ENCODE results near the gene MICAL2.

Gene MICAL2

GRCh38 chr11:12137938-12138731, 27.7 kb downstream of the MICAL2 start:
- TF ChIP-seq CTCF (IDR thresholded peaks at IDR 0.05; ENCODE audit: borderline replicate concordance, insufficient read depth, low read depth, low read length), result no peak
- H3K4me3 ChIP-seq (ENCODE audit: low read depth, low read length), result no peak overlapping the region

DNA sequence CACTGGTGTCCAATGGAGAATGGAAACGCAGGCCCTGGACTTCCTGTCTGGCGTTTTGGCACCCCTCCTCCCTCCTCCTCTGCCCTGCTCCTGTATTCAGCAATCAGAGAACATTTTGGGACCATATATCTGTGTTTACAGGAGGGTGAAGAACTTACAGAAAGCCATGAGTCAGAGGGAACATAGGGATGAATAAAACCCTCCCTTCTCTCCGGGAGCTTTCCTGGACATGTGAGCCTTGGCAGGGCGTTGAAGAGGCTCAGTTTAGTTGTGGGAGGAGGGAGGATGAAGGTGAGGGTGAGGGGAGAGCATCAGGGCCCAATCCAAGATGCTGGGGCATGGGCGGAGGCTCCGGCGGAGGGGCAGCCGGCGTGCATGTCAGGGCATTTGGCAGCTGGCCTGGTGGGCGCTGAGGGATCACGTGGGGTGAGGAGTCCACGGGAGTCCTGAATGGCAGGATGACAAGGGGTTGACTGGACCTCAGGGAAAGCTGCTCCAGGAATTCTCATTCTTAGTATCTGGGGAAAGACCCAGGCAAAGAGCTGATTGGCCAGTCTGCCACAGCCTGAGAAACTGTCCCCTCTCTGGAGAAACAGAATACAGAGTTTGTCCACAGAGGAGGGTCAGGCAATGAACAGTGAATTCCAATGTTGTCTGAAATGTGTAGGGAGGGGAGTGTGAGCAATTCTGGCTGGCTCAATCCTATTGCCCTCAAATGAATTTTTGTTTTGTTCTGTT, 28.9 kb downstream of the MICAL2 start:
- H3K4me3 ChIP-seq (ENCODE audit: low read depth, low read length), result no peak overlapping the region
- TF ChIP-seq CTCF (IDR thresholded peaks at IDR 0.05; ENCODE audit: borderline replicate concordance, insufficient read depth, low read depth, low read length), result no peak

DNA sequence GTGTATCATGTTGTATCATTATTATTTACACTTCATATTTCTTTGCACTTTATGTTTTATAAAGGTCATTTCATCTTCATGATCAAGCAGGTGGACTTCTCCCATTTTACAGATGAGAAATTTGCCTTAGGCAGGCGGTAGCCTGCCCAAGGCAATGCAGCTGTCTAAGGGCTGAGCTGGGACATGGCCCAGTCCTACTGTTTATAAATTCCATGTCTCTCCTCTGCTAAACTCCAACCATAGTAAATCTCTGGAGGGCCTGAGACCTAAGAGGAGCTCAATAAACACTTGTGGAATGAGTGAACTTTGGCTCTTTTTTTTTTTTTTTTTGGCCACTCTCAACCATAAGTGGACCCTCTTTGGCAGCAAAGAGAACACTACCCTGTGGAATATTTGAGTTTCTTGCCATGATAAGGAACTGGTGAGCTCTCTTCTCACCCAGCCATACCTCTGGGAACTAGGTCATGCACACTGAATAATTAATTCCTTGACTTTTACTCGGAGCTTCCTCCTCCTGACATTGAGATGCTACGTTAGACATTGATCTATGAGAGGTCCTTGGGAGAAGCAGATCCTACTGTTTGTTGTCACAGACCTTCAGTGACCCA, 29.9 kb downstream of the MICAL2 start:
- H3K4me3 ChIP-seq (ENCODE audit: low read depth, low read length), result no peak overlapping the region
- no peak for TF ChIP-seq CTCF (IDR thresholded peaks at IDR 0.05; ENCODE audit: borderline replicate concordance, insufficient read depth, low read depth, low read length)

GRCh38 chr11:12141283-12141682, 30.9 kb downstream of the MICAL2 start:
- TF ChIP-seq CTCF (IDR thresholded peaks at IDR 0.05; ENCODE audit: borderline replicate concordance, insufficient read depth, low read depth, low read length), result no peak
- H3K4me3 ChIP-seq (ENCODE audit: low read depth, low read length), result no peak overlapping the region

DNA sequence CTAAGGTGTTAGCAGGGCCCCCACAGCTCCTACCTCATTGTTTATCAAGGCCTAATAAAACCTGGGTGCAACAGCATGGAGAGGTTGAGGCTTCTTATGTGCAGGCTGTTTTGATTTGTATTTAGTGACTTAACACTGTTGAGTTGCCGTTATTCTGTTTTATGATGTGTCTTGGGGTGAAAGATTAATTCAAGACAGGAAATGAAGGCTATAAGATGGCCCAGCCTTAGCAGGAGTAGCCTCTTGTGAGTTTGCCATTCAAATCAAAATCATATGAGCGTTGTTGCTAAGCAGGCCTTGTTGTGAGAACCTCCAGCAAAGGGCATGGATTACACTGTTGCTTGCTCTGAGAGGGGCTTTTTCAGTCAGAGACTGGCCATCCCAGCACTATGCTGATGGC, 31.8 kb downstream of the MICAL2 start:
- H3K4me3 ChIP-seq (ENCODE audit: low read depth, low read length), result no peak overlapping the region
- no peak for TF ChIP-seq CTCF (IDR thresholded peaks at IDR 0.05; ENCODE audit: borderline replicate concordance, insufficient read depth, low read depth, low read length)

GRCh38 chr11:12142909-12143308, 32.5 kb downstream of the MICAL2 start:
- no peak overlapping the region for H3K4me3 ChIP-seq (ENCODE audit: low read depth, low read length)

More at GRCh38 chr11:12142909-12143308, 32.5 kb downstream of the MICAL2 start:
- TF ChIP-seq CTCF (IDR thresholded peaks at IDR 0.05; ENCODE audit: borderline replicate concordance, insufficient read depth, low read depth, low read length), result no peak

Data from GM12875 (cell line).